HS-27A (cell line): ENCODE results near the gene NTF3.

Experiments
- DNase-seq: peaks from one replicate; pipeline ENCODE4 v3.0.0-alpha.2; 2012; ENCODE audit warnings: low read depth, missing footprints

The NTF3 gene

GRCh38 chr12:5487948-5488625, 56.2 kb downstream of the NTF3 start:
- no peak for DNase-seq

DNA sequence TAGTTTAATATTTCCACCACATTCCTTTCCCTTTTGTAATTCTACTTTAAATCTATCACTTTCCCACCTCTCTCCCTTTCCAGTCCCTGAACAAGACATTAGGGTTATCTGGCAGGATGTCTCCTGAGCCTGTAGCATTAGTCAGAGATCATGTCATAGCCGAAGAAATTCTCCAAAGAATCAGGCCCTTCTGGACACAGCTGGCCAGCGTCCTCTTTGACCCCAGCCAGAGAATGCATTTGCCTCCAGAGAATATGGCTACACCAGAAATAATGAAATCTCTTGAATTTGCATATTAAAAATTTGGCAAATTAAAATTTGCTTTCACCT, 56.7 kb downstream of the NTF3 start:
- DNase-seq, result peak; percentile 55

DNA sequence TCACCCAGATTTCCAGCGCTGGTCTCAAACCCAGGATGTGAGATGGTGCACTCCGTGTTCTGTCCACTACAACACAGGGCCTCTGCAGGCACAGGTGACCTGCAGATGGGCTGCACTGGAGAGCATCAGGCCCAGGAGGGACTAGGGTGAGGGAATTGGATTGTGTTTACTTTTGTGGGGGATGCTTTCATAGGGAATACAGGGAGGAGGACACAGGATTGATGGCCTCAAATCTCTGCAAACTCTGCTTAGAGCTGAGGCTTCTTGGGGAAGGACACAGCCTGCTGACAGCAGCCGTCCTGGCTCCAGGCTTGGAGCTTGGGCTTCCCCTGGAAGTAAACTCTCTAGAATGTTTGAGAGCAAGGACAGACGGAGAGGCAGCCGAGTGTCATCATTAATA, 57.1 kb downstream of the NTF3 start:
- no peak for DNase-seq

- DNase-seq, result no peak
Observed at GRCh38 chr12:5489760-5490406, 58.0 kb downstream of the NTF3 start.

DNA sequence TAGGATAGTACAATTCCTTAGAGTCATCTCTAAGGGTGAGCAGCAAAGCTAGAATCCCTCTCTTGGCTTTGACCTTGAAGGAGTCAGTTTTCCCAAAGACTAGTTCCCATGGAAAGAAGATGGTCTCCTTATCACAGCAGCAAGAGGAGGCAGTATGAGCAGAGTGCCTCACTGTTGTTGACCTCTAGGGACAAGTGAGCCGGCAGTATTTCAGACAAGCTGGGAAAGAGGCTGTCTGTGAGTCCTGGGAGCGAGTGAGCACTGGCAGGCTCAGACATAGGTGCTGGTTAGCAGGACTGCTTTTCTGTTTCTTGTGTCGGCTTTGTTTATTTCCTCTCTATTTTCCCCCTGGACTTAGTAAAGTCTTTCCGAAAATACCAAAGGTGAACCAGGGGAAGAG, 60.7 kb downstream of the NTF3 start:
- DNase-seq, result no peak

DNA sequence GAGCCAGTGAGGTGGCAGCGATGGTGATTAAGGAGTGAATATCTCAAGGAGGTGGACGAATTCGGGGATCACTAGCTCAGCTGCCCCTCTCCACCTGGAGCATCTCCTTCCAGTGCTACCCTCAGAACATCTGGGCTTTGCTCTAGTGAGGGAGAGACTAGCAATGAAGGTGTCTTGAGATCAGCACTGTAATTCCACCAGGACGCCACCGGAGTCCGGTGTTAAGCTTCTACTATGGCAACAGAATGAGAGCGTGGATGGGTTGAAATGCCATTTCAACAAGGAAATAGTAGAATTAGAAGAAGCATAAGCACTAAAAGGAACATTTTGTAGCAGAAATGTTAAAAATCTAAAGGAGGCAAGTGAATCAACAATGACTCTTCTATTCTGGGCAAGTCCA, 61.1 kb downstream of the NTF3 start:
- no peak for DNase-seq

GRCh38 chr12:5494343-5494742, 62.4 kb downstream of the NTF3 start:
- DNase-seq, result no peak

GRCh38 chr12:5497329-5498053, 65.6 kb downstream of the NTF3 start:
- DNase-seq, result no peak

DNA sequence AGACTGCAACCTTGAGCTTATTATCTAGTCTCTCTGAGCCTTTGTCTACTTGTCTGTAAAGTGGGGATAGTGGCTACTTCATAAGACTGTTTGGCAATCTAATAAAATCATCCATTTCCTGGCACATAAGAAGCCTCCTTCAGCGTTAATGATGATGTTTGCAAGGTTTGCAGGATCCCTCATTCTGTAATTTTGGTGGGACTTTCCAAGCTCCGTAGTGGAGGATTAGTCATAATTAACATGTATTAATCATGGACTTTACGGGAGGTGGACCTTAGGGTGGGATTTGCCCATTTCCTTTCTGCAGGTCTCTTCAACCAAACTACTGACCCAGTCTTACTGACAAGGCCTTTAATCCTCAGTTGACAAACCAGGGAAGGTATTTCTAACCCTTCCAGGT, 66.2 kb downstream of the NTF3 start:
- DNase-seq, result no peak

GRCh38 chr12:5498806-5499205, 66.9 kb downstream of the NTF3 start:
- no peak for DNase-seq

DNA sequence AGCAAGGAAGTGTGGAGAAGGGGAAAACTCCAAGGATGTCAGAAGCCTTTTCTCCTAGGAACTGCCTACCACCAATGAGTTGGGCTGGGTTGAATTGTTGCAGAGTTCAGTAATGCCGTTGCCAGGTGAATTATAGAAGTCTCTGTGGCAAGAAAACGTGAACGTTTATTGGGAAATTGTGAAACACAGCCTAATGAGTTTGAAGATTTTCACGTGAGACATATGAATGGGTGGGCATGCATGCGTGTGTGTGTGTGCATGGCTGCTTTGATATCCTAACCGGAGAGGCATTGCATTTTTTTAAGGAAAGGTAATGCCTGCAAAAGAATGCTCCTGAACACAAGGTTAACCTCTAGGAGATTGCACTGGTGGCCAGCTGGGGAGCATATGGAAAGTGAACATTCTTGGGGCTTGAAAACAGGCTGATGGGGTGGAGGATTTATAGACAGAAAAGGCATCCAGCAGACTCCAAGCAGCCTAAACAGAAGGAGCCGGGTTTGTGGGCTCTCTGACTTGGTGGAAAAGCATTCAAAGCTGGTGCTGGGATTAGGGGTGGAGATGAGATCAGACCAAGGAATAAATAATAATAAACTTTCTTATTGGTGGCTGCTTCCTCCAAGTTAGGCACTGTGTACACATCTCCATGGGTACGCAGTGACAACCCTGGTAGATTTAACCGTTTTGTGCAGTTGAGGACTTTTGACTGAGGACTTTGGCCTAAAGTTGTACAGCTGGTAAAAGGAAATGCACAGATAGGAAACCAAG, 67.8 kb downstream of the NTF3 start:
- peak; percentile 72 for DNase-seq

DNA sequence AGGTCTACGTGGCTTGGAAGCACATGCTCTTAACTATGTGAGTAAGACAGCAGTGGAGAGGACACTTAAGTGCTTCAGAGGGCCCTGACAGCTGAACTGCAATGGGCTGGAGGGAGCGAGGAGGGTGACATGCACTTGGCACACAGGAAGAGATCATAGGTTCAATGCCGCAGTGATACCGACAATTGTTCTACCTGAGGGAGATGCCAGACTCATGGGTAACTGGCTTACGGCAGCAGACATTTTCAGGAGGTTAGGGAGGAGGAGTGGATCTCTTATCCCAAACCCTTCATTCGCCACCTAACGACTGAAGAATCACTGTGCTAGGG, 68.4 kb downstream of the NTF3 start:
- no peak for DNase-seq

- no peak for DNase-seq
Observed at GRCh38 chr12:5503774-5504173, 71.9 kb downstream of the NTF3 start.

DNA sequence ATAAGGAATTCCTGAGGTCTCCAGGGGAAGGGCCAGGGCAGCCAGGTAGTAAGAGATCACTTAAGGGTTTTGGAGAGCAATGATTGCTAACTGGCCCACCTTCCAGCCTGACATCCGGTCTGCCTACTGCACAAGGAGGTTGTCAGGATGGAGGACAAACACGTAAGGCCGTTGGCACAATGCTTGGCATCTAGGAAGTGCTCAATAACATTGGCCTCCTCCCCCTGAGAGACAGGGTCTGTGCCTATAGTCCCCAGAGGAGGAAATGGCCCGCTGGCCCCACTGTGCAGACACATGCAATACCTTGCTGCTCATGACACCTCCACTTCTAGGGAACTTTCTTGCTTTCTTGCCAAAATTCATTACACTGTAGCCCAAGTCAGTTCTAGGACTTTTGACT, 73.2 kb downstream of the NTF3 start:
- DNase-seq, result no peak

DNA sequence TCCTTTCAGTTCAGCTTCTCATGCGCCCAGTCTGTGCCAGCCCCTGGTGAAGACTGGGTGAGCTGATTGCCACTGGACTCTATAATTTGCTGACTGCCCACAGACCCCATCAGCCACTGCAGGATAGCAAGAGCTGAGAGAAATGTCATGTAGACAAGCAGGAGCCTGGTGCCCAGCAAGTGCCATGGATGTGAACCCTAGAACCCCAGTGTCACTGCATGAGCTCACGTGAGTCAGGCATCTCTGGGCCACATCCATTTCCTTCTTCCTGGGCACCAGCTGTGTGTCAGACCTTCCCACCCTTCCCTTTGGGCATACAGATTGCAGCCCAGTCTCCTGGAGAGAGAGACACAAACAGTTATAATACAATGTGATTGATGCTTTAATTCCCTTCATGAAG, 73.8 kb downstream of the NTF3 start:
- DNase-seq, result no peak

- no peak for DNase-seq
Observed at GRCh38 chr12:5506295-5506694, 74.4 kb downstream of the NTF3 start.

GRCh38 chr12:5506821-5507231, 74.9 kb downstream of the NTF3 start:
- no peak for DNase-seq

DNA sequence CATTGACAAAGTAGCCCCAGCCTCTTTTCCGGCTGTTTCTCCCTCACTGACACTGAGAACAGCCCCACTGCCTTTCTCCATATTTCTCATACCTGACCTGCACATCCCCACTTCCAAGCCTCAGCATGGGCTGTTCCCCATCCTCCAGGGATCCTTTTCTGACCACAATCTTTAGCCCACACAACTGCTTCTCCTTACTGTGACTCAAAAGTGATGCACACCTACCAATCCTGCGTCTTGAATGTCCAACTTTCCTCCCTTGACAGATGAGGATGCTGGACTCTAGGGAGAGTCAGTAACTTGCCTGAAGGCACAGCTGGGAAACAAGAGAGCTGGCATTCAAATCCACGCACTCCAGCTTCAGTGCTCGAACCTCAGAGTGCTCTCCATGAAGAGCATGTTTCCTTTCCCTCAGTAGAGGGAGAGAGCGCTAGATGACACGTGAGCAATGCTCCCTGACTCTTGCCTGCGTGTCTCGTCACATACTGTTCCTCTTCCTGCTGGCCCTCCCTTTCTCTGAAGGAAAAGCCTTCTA, 75.6 kb downstream of the NTF3 start:
- DNase-seq, result no peak

DNA sequence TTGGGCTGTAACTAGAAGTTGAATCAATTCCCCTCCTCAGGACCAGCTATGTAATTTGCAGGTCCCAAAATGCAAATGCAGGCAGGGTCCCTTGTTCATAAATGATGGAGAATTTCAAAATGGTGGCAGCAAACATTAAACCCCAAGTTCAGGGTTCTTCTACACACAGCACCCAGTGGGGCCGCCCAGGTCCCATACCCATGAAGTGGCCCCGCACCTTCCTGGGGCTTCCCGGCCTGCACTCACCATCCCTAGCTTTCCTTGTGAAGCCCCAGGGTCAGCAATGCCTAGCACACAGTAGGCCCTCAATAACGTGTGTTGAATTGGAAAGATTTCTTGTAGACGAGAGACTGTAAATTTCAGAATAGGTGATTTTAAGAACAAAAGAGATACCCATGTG, 76.0 kb downstream of the NTF3 start:
- no peak for DNase-seq

GRCh38 chr12:5509102-5509501, 77.2 kb downstream of the NTF3 start:
- no peak for DNase-seq

DNA sequence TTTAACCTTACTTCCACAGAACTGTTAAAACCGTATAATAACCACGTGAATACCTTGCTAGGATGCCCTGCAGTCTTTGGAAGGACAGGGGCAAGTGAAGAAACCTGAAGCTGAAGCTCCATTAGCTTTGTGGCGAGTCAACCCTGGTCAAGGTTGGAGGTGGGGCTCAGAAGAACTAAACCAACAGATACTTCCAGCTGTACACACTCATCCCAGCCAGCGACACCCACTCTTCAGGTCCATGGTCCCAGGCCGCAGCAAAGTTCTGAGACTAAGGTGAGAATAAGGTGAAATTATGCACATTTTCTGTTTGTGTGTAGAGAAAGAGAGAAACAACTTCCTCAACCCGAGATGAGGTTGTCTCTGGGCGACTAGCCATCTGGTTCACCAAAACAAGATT, 77.6 kb downstream of the NTF3 start:
- no peak for DNase-seq

DNA sequence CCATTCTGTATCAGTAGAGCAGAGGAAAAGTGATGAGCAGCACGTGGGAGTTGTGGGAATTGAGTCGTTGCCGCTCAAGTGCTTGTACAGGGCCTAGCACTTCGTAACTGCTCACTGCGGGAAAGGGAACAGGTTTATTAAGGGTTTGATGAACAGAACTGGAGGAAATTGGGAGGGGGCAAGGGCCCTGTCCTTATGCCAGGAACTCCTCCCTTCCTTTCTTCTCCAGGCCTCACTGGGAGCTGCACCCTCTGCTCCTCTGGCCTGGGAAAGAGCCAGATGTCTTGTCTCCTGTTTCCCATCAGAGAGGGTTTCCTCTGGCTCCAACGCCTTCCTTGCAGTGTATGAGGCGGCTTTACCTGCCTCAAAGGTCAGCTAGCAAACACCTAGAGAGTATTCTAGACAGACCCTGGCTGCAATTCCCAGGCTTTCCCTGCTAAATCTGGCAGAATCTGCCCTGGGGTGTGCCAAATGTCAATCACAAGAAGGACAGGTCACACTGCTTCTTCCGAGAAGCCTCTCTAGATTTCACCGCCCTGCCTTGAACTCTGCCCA, 78.4 kb downstream of the NTF3 start:
- DNase-seq, result no peak
